Non-pigmented ciliary epithelial cell (primary cell): ENCODE measurements around the gene C6orf120.

ENCODE experiments used
- DNase-seq: peaks from one replicate; pipeline ENCODE4 v3.0.0-alpha.2; 2010; ENCODE audit warnings: low read depth

C6orf120 gene

DNA sequence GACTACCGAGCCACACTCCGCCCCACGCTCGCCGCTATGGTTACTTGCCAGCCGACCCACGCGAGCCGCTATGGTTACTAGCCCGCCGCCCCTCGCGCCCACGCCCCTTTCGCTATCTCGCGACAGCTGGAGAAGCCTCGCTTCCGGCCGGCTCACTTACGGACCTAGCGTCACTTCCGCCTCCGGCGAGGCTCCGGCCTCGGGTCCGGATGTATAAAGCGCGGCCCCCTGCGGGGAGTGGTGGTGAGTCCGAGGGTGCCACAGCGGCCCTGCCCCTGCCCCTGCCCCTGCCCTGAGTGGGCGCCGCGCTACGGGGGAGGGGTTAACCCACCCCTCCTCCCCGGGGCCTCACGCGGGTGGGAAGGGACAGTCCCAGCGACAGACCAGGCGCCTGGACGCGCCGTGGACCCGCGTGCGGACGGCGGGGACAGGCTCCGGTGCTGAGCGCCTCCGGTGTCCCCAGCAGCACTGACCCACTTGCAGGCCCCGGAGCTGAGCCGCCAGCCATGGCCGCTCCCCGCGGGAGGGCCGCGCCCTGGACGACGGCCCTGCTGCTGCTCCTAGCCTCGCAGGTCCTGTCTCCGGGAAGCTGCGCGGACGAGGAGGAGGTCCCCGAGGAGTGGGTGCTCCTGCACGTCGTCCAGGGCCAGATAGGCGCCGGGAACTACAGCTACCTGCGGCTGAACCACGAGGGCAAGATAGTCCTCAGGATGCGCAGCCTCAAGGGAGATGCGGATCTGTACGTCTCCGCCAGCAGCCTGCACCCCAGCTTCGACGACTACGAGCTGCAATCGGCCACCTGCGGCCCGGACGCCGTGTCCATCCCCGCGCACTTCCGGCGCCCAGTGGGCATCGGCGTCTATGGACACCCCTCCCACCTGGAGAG, at the start of gene C6orf120, which contains the start of gene WDR27:
Gene C6orf120 (plus strand): TSS at position 173 of the 886 bp plus-strand sequence. CDS start 334 bp downstream, at position 507.
Gene WDR27 (minus strand): TSS at position 76 of the 886 bp plus-strand sequence. CDS start 13,024 bp downstream, outside the sequence.
- peak; percentile 80 for DNase-seq

DNA sequence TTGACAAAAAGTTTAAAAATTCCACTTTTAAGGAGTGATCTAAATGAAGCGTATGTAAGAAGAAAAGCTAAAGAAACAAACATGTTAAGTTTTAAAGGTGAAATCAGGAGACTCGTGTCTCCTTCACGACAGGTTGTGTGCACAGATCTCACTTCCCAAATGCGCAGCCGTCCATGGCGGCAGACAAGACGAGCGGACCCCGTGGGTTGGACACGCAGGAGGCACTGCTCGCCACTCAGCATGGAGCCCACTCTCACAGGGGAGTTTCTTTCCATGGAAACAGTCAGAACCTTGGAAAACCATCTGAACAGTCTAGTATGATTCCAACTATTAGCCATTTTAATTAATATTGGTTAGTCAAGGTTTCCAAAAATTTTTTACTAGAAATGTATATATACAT, 49.0 kb upstream of the C6orf120 start:
- no peak for DNase-seq

DNA sequence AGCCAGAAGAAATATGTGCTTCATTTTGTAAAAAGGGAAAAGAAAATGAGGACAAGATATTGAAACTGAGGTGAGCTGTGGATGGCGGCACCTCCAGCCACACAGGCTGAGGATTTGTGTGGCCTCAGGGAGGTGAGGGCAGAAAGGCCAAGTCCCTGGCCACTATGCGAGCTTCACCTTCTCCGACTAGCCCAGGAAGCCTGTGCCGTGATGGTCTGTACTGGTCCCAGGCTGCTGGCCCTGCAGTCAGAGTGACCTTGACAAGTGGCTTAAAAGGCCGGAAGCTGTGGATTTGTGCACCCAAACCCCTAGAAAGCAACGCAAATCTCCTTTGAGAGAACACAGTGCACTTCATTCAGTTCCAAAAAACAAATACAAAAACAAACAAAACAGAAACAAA, 48.2 kb upstream of the C6orf120 start:
- DNase-seq: no peak

DNA sequence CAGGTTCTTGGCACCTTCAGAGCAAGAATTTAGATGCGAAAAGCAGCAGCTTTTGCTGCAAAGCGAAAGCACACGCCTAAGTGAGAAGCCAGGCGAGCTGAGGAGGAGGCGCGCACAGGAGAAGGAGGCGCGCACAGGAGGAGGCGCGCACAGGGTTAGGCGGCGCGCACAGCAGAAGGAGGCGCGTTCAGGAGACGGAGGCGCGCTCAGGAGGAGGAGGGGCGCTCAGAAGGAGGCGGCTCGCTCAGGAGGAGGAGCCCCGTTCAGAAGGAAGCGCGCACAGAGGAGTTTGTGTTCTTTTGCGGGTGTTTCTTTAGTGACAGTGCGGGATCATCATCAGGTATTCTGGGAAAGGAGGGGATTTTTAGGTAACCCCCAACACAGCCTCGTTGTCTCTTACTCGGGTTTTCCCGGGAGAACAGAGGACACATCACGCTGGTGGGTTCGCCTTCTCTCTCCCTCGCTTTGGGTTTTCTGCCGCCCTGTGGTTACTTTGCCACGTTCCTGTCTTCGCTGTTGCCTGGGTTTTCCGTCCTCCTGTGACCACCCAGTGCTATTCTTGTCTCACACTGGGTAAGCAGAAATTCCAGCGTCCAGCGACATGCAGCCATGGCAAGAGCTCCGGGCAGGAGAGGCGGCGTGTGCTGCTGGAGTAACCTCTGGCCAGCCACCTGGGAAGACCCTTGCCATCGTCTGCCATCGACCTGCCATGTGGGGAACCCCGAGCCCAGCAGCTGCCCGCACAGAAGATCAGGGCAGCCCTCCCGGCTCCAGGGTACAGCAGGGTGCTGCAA, 47.1 kb upstream of the C6orf120 start:
- DNase-seq: peak; percentile 15

DNA sequence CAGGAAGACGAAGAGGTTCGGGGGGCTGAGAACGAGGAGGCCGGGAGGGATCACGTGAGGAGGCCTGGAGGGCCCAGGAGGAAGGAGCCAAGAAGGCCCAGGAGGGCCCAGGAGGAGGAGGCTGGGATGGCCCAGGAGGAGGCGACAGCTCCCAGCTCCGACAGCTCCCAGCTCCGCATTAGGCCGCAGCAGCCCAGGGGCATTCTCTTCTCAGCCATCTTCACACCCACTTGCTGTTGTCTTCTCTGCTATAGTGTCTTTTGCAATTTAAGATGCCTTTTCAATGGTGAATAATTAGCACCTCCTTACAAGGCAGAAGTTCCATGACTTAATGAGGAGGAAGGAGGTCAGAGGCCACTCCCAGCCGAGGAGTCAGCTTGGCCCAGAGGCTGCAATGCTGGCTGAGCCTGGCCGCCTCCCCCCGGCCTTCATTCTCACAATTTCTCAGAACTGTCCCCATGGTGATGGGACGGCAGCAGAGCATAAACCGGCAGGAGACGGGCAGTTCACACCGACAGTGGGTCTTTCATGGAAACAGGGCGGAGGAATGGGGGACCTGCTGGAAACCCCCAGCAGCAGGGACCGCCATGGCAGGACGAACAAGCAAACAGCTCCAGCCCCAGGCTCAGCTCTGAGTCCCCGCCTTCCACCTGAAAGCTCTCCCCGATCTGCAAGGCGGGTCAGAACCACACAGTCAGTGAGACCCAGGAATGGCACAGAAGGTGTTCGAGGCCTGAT, 45.2 kb upstream of the C6orf120 start:
- DNase-seq: no peak

DNA sequence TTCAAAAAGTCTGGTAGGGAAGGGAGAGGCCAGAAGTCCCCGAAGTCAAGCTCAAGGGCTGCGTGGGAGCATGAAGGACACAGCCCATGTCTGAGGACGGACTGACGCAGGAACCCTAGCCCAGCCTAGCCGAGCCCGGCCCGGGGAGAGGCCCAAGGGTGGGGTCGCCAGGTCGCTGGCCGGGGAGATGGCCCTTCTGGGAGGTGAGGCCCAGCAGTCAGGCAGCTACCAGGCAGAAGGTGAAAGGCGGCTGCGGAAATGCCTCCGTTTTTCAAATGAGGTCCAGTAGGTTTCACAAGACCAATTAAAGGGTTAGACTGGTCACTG, 44.7 kb upstream of the C6orf120 start:
- no peak for DNase-seq

DNA sequence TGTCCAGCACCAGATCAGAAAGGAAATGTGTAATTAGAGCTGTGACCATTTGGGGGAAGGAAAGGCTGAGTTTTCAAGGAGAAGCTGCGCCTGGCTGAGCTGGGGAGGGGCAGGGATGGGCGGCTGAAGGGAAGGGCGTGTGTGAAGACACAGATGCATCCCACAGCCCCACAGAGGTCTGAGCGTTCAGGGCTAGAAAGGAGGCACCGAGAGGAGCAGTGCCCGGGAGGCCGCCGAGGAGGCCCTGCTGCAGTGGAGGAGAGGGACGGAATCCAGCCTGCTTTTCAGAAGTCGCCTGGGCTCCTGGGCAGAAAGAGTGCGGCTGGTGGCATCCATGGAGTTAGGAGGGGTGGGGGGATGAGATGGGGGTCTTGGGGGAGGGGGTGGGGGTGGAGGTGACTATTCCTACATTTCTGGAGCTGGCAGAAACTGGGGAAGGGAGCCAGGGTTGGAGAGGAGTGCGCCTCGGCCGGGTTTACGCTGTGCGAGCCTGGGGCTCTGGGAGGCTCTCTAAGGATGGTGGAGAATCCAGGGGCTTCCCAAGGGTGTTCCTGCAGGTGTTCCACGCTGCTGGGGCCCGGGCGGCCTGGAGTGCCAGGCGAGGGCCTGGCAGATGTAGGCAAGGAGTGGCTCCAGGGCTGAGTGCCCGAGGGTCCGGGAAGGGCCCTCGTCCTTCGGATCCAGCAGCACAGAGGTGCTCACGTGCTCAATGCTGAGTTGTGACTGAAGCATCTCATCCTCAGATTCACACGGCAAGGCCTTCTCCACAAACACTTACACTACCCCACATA, 41.9 kb upstream of the C6orf120 start:
- no peak for DNase-seq

DNA sequence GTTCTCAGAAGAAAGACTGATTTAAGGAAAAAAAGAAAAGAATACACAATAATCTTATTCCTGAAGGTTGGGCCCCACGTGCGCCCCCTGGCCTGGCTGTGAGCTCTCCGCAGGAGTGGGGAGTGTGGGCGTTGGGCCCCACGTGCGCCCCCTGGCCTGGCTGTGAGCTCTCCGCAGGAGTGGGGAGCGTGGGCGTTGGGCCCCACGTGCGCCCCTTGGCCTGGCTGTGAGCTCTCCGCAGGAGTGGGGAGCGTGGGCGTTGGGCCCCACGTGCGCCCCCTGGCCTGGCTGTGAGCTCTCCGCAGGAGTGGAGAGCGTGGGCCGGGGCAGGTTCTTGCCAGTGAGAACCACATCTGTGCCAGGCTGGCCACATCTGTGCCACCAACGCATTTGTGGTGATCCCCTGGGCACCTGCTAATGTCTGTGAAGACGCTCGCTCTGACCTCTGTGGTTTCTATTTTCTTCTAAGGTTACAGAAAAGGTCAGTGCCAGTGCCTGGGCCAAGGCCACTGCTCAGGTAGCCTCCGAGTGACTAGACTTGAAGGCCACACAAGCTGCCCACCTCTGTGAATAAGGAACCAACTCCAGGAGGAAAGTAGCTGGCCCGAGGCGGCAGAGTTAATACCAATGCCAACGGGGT, 41.1 kb upstream of the C6orf120 start:
- no peak for DNase-seq

DNA sequence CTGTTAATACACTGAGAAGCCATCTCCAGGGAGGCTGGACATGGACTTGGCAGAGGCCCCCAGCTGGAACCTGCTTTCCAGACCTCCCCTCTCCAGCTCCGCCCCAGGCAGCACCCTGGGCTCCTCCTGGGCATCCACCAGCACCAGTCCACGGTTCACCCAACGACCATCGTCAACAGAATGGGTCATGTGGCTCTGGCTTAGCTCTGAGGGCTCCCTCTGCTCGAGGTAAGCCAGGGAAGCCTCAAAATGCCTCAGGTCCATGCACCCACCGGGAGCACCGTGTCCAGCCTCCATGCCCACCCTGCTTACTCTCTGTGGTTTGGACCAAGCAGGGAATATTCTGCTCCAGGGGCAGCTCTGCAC, 40.6 kb upstream of the C6orf120 start:
- DNase-seq: no peak

DNA sequence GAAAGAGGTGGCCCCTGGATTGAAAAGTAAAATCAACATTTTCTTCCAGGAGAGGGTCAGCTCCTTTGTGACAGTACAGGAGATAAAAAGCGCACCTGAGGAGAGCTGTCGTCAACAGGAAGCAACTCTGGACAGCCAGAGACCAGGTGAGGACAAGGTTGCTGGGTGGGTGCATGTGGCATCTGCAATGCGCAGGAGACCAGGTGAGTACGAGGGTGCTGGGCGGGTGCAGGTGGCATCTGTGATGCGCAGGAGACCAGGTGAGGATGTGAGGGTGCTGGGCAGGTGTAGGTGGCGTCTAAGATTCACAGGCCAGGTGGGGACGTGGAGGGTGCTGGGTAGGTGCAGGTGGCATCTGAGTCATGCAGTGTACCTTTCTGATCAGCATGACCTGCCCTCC, 38.5 kb upstream of the C6orf120 start:
- DNase-seq: no peak

DNA sequence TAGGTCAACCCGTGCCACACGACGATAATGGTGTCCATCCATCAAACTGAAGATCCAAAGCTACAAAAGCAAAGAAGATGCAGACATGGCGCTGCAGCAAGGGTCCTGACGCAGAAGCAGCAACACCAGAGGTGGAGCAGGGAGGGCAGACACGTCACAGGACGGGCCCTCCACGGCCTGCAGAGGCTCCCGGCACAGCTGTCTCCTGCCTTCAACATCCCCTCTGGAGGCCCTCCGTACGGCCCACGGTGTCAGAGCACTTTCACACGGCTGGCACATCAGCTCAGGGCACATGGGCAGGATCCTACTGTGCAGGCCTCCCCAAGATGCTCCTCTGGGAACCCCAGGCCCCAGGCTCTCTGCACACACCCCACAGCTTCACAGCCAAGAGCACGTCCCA, 37.7 kb upstream of the C6orf120 start:
- no peak for DNase-seq

DNA sequence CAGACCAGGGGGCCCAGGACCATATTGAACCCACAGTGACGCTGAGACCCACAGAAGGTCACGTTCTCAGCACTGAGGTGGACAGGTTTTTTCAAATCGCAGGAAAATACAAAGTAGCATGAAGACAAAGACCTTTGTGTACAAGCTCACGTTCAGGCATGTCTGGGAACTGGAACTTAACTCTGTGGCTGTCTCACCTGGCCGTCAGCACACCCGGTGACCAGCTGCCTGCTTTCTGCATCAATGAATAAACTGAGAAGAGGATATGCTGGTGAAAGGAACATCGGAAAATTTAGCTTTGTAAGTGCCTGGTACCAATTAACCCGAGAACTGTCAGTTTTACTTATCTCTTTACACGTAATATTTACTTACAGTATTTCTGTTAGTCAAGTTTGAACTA, 36.6 kb upstream of the C6orf120 start:
- no peak for DNase-seq

DNA sequence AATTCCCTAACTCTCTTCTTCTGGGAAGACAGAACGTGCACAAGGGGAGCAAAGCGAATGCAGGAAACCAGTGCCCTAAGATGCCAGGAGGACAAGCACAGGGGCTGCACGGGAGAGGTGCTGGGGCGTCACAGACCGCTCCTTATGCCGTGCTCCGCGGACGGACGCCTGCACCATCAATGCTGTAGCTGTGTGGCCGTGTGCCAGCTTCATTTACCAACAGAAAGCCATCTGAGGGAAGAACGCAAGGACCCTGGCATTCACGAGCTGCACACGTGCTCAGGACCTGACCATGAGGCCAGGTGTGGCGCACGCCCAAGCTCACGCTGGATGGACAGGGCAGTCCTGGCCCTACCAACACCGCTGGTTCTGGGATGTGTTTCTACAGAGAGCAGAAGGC, 35.5 kb upstream of the C6orf120 start:
- DNase-seq: no peak

DNA sequence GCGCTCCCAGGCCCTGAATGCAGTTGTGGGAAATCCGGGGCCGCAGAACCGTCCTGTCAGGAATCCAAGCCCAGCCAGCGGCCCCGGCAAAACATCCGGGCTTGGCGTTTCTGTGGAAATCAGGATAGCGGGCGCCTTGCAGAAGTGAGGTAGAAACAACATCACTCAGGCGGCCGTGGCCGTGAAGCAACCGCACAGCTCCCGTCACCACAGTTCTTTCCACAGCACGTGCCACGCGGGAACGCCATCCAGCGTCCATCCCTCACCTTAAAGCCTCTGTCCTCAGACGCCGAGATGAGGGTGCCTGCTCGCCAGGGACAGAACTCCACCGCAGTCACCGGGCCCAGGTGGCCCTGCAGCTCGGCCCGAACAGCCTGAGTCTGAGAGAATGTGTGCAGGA, 34.2 kb upstream of the C6orf120 start:
- no peak for DNase-seq

DNA sequence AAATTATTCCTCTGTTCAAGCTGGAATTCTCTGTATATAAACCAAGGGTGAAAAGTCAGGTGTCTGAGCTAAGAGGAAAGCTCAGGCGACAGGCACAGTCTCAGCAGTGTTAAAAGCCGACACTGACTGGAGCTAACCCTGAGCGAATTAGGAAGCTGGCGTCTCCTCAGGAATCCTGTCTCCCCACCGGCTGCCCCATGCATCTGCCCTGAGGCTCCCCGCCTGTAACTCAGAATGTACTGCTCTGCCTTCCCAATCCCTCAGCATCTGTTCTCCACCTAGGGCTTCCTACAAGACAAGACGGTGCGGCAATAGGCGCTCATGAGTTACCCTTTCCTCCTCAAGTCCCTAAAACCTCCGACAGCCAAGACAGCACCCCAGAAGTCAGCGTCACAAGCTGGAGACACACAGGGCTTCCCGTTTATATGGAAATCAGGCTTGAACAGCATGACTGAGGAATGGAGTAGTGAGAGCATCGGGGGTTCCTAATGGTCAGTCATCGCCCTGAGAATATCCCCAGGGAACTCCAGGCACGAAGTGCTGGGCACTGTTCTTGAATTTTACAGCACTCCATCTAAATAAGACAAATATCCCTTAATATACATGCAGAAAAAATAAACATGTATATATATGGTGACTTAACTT, 33.6 kb upstream of the C6orf120 start:
- no peak for DNase-seq

DNA sequence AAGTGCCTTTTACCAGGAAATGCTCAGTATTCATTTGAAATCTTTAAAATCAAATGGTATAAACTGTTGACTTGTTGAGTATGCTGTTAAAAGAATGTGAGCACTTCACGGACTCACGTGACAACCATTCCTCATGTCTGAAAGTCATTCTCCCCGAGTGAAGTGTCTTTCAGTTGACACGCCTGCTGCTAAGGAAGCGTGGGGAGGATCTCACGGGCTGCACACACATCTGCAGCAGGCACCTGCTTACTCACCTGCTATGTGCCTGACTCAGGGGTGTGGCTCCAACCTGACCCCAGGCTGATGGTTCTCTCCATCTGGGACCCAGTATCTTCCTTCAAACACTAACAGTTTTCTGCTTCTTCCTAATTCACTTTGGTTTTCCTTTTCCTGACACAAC, 32.8 kb upstream of the C6orf120 start:
- no peak for DNase-seq

DNA sequence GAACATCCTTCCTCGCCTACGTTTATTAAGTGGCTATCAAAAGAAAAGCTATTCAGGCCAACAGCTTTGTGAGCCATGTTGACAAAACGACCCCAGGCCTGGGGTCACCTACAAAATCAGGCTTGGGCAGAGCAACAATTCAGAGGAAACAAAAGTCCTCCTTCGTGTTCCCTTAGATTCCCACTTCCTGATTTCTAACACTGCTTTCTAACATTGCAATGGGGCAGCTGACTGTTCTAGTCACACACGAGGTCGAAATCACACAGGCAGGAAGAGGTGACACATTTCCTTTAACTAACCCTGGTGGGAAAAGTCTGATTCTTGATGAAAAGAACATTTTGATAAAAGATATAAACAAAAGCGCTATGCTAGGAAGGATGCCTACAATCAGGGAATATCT, 32.0 kb upstream of the C6orf120 start:
- no peak for DNase-seq

DNA sequence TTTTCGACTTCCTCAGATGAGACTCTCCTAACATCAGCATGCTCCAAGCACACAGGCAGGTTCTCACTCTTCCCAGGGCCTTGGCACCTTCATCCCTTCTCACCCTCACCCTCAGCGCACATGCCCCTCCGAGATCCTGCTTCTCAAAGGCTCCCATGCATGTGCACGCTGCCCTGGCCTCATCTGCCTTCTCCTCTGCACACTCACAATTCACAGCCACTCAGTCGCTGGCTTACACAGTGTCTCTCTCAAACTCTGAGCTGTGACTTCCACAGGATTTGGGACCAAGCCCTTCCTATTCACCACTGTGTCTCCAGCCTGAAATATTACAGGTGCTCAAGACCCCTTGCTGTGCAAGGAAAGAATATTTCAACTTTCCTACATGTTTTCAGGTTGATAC, 30.4 kb upstream of the C6orf120 start:
- no peak for DNase-seq

DNA sequence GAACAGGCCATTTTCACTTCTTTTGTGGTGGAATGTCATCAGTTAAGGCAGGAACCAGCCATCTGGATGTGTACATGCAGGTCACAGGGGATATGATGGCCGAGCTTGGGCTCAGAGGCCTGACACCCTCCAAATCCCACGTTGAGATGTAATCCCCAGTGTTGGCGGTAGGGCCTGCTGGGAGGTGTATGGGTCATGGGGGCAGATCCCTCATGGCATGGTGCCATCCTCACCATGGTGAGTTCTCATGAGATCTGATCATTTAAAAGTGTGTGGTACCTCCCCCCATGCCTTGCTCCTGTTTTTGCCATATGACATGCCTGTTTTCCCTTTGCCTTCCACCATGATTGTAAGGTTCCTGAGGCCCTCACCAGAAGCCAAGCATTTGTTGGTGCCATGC, 26.9 kb upstream of the C6orf120 start:
- no peak for DNase-seq

DNA sequence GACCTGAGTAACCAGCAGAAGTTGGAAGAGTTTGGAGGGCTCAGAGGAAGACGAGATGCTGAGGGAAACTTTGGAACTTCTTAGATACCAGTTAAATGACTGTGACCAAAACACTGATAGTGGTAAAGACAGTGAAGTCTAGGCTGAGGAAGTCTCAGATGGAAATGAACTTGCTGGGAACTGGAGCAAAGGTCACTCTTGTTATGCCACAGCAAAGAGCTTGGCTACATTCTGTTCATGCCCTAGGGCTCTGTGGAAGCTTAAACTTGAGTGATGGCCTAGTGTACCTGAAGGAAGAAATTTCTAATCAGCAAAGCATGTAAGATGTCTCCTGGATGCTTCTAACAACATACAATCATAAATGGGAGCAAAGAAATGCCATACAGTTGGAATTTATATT, 24.8 kb upstream of the C6orf120 start:
- DNase-seq: no peak

DNA sequence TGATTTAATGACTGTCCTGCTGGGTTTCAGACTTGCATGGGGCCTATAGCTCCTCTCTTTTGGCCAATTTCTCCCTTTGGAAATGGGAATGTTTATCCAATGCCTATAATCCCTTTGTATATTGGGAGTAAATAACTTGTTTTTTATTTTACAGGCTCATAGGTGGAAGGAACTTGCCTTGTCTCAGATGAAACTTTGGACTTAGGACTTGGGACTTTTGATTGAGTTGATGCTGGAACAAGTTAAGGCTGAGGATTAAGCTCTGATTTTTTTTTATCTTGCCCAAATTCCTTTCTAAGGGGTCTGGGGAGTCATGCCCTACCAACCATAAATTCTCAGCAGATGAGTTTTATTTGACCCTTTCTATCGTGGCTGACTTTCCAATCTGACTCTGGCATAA, 23.6 kb upstream of the C6orf120 start:
- no peak for DNase-seq
